Fibroblast of skin of scalp (primary cell): ENCODE results near the gene C4orf50. TPM values are rescaled to one million over a fixed set of nuclear protein-coding genes. Genes with fewer than 3 reads are reported as not detected.

Experiments used
- DNase-seq: peaks from one replicate; pipeline ENCODE4 v3.0.0-alpha.2; 2013
- polyA plus RNA-seq, 2 experiments: library from polyadenylated mRNA; unstranded; fragments of 120-200 nt; gene quantifications; one replicate each; pipeline ENCODE4 v1.2.1, GENCODE V29; 2013; ENCODE audit not compliant: insufficient read length in 2 of 2

The C4orf50 gene
- polyA plus RNA-seq (2013, experiment 1 of 2; ENCODE audit: insufficient read length): not detected
- polyA plus RNA-seq (2013, experiment 2 of 2; ENCODE audit: insufficient read length): not detected

GRCh38 chr4:6018331-6018730 is at the start of gene C4orf50:
Gene C4orf50 (minus strand): TSS chr4:6018431.
- DNase-seq: no peak

GRCh38 chr4:6065934-6066590 is 47.8 kb upstream of the C4orf50 start:
- DNase-seq: no peak

DNA sequence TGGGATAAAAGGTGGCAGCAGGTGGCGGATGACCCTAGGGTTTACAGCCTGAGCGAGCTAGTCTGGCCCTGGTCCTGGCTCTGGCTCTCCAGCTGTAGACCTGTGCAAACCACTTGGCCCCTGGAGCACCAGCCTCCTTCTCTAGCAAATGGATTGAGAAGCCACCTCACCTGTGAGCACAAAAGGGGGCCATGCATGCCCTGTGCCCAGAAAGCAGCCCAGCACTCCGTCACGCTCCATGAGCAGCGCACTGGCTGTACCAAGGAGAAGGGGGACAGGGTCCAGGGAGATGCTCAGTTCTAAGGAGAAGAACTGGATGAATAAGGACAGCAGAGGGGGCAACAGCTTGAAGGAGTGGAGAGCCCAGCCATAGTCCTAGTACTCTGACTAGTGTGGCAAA is 46.9 kb upstream of the C4orf50 start:
- no peak for DNase-seq

DNA sequence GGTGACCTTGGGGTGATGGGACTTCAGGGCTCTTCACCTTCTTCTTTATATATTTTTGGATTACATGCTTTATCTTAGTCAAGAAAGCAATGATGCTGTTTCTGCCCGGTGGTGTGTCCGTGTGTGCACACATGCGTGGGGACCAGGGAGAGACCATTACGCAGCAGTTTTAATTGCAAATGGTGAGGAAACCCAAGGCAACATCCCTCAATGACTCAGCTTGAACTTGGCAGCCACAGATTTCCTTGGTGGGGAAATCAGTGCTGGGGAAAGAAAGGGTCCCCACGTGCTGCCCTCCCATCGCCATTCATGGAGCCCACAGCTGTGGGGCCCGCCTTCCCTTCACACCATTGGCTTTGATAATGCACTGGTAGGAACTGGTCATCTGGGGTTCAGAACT is 46.2 kb upstream of the C4orf50 start:
- DNase-seq: no peak

DNA sequence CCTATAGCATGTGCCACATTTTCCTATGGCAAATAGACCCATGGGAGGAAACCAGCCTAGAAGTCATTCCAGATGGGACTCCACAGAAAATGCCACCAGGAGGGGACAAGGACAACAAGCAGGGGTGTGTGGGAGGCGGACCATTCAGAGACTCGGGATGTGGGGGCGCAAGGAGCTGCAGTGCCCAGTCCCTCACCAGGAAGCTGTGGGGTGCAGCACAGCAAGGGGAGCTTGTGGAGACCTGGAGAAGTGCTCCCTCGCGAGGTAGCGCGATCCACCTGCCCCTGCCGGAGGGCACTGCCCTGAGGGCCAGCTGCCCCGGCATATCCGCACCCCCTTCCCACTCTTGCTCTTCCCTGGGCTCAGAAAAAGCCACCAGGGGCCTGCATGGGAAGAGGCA is 45.5 kb upstream of the C4orf50 start:
- DNase-seq: no peak

DNA sequence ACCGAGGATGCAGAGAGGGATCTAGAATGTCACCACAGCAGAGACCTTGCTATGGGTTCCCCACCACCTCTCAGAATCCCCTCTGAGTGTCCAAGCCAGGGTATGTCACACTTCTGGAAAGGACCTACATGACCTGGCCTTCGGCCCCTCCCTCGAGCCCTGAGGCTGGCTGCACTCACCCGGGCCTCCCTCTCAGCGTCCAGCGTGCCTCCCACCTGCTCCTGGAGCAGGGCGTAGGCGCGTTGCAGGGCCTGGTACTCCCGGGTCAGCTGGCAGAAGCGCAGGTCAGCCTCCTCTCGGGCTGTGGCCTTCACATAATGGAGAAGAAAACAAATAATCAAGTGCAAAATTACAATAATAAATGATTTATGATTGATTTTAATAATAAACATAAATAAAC is 43.9 kb upstream of the C4orf50 start:
- no peak for DNase-seq

GRCh38 chr4:6059375-6059805 is 41.2 kb upstream of the C4orf50 start:
- DNase-seq: no peak

GRCh38 chr4:6058531-6059374 is 40.5 kb upstream of the C4orf50 start:
- no peak for DNase-seq

- no peak for DNase-seq
Measured at GRCh38 chr4:6056976-6057766, 38.9 kb upstream of the C4orf50 start.

DNA sequence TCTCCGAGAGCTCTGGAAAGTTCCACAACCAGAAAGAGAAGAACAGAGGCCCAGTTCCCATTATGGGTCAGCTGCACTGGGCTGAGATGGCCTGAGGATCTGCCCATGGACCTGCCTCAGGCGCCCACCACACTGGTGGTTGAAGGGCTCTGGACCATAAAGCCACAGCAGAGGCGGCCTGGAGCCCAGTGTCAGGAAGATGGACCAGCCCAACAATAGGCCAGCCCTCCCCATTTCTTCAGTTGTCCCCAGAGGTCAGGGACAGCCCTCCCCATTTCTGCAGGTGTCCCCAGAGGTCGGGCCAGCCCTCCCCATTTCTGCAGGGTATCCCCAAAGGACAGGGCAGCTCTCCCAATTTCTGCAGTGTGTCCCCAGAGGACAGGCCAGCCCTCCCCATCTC is 37.2 kb upstream of the C4orf50 start:
- no peak for DNase-seq

DNA sequence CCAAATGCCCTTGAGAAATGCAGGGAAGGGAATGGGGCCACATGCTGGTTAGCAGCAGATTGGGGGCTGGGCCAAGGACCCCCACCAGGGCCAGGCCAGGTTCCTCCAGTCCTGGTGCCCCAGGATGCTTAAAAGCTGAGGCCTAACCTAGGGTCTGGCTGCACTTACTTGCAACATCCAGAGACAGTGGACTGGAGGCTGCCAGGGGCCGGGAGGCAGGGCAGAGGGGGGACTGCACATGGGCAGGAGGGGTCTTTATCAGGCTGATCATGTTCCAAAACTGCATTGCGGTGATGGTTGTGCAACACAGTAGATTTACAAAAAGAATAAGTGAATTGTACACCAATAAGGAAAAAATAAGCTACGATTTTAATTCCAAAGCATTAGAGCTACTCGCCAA is 36.8 kb upstream of the C4orf50 start:
- no peak for DNase-seq

- DNase-seq: no peak
Measured at GRCh38 chr4:6054162-6054922, 36.1 kb upstream of the C4orf50 start.

DNA sequence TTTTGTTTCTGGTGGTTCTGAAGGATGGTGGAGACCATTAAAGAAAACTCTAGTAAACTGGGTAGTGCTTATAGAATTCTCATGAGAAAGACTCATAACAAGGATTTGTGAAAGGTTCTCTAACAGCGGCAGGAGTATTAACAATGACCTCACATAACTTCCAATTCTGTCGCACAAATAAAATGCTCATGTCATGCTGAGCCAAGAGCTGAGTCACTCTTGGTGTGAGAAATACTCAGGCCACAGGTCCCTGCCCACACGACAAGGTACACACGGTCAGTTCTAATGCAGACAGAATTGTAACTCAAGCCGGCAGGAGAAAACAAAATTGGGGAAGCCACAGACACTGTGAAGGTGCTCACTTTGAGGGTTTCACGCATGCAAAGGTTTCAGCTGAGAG is 34.4 kb upstream of the C4orf50 start:
- DNase-seq: no peak

DNA sequence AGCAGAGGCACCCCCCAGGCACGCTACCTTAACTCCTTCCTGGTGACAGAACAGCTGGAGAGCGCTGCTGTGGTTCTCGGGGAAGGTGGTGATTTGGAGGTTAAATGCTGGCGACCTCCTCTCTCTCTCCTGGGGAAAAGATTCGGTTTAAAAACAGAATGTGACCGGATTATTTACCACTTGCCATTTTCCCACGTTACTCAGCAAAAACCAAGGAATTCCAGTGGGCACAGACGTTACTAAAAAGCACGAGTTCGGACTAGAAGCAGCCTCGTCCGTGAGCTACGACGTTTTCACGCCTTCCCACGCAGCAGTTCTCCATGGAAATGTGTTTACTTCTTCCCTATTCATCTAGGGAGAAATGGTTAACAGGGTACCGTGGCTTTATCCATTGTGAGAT is 32.3 kb upstream of the C4orf50 start:
- no peak for DNase-seq

GRCh38 chr4:6049985-6050384 is 31.8 kb upstream of the C4orf50 start:
- no peak for DNase-seq

DNA sequence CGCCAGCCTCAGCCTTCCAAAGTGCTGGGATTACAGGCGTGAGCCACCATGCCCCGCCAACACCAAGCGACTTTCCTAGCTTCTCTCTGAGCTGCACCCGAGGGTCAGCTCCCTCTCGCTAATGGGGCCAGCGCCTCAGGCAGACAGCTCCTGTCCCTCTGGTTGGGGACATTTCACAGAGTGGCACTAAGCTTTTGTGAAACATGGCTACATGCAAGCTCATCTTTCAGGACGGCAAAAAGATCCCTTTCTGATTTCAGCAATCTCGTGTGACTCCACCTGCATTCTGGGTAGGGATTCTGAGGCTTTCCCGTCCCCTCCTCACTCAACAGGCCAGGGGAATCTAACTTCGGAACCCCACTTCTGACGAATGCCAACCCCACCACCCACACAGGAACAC is 31.0 kb upstream of the C4orf50 start:
- DNase-seq: no peak

DNA sequence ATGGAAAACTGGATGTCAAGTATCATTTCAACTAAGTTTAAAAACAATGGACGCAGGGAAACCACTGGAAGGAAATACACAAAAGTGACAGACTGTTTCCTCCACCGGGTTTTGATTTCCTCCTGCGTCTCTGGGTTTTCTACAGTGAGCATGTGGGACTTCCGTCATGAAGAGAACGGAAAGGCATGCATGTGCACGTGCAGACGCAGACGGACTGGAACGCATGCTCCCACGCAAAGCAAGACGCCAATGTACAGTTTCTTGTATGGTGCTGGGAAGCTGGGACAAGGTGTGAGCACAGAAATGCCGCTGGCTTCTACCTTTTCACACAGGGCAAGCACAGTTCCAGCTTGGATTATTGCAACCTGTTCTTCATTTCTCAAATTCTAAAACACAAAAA is 30.3 kb upstream of the C4orf50 start:
- DNase-seq: no peak

DNA sequence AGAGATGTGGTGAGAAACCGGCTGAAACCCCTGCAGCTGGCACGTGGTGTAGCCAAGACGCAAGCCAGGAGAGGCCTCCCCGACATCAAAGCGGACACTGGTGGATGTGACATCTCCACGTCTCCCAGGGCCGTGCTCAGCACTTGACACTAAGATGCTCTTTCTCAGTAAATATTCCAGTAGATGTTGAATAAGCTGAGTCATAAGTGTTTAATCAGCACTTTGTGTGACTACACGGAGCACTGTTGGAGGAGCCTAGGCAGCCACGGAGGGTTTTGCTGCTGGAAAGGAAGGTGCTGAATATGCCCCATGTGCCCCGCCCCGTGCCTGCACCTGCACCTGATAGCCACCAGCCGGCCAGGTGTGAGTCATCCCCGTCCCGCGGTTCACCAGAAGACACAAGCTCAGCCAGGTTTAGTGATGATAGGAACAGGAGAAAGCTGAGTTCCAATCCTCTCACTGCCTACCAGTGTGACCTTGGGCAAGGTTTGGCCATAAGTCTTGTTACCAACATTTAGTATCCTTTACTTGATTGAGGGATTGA is 29.0 kb upstream of the C4orf50 start:
- no peak for DNase-seq

DNA sequence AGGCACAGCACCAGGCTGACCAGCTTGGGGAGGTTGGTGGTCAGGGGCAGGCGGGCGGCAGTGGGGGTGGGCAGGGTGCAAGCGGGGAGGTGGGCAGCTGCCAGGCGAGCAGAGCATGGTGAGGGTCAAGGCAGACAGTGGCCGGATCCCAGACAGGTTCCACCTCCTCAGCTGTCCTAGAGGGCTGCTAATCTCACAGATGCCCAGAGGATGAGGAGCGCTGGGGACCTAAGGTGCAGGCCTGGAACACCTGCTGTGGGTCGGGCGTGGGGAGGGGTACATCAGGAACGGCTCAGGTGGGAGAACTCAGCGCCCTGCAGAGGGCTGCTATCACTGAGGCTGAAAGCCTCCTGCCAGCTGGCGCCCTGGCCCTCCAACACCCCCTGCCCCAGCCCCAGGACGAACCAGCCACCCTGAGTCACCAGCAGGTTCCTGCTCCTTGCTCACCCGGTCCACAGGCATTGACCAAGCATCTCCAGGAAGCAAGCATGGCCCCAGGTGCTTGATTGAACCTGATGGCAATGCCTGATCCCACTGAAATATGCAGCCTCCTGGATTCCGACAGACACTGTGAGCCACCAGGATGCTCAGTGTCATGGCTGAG is 28.4 kb upstream of the C4orf50 start:
- no peak for DNase-seq

DNA sequence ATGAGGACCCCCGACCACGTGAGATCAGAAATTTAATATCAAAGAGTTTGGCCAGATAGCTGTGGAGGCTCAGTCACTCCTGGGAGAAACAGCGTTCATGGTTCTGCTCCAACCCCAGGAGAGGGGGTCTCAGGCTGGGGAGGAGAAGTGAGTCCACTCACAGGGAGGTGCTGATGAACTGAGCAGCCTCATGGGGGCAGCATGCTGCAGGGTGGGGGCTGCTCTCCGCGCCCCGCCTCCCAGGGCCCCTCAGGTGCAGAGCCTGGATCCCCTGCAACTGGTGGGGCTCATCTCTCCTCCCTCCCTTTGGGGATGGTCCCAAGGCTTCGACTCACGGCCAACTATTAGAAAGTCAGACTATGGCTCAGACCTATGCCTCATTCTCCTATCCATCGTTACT is 26.6 kb upstream of the C4orf50 start:
- no peak for DNase-seq

DNA sequence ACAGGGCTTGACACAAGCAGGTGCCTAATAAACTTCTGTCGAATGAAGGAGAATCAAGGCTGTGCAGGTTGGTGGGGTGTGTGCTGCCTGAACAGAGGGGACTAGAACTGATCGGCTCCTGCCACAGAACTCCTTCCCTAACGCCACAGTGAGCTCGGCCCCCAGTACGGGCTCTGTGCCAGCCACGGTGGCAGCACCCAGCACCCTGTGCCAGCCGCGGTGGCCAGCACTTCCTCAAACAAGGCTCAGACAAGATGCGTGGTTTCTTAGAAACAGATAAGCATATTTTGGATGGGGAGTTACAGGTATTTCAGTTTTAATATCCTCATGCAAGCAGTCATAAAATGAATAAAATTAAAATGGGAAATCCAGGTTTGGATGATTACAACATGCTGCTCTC is 26.0 kb upstream of the C4orf50 start:
- DNase-seq: no peak

- no peak for DNase-seq
Measured at GRCh38 chr4:6043843-6044242, 25.6 kb upstream of the C4orf50 start.
